Uterus (tissue), 4 donors: Measurements from ENCODE around the gene STAC. TPM values are rescaled to one million over a fixed set of nuclear protein-coding genes. Genes with fewer than 3 reads are reported as not detected.

Experiments used
- DNase-seq, 2 donors: peaks; one replicate each; pipeline ENCODE4 v3.0.0-alpha.2; 2019 to 2020
- H3K27ac ChIP-seq, 2 donors: fragments of 200-600 bp; sonication (generic); 1 replicate in 1 of 2; 2 replicates in 1 of 2; pipeline ENCODE4 v1.5.1; 2016 to 2018
- H3K27me3 ChIP-seq, 2 donors: fragments of 200-600 bp; sonication (generic); one replicate each; pipeline ENCODE4 v1.5.1; 2018 to 2019; ENCODE audit warnings: control low read depth in 1 of 2
- H3K36me3 ChIP-seq, 2 donors: fragments of 200-600 bp; sonication (generic); one replicate each; pipeline ENCODE4 v1.5.1; 2019; ENCODE audit warnings: control low read depth in 1 of 2
- H3K4me1 ChIP-seq, 2 donors: fragments of 200-600 bp; sonication (generic); one replicate each; pipeline ENCODE4 v1.5.1; 2018 to 2019; ENCODE audit warnings: control low read depth in 1 of 2
- H3K4me3 ChIP-seq, 2 donors: fragments of 200-600 bp; sonication (generic); 1 replicate in 1 of 2; 2 replicates in 1 of 2; pipeline ENCODE4 v1.5.1; 2018 to 2019; ENCODE audit warnings: mild to moderate bottlenecking in 1 of 2
- H3K9me3 ChIP-seq, 2 donors: fragments of 200-600 bp; sonication (generic); one replicate each; pipeline ENCODE4 v1.5.1; 2019; ENCODE audit warnings: control low read depth in 1 of 2
- CTCF ChIP-seq, 4 experiments: fragments of 200-600 bp in 2 of 4; fragments of 450-650 bp in 2 of 4; sonication (generic) in 2 of 4; IDR thresholded peaks; one replicate each; pipeline ENCODE4 v1.5.1; 2016 to 2019; ENCODE audit warnings: antibody characterized with exemption in 4 of 4, mild to moderate bottlenecking in 2 of 4, moderate library complexity in 1 of 4
- POLR2A ChIP-seq, 2 donors: fragments of 450-650 bp; IDR thresholded peaks; one replicate each; pipeline ENCODE4 v1.6.1; 2016; ENCODE audit warnings: antibody characterized with exemption in 2 of 2, mild to moderate bottlenecking in 1 of 2, moderate library complexity in 1 of 2
- intact Hi-C: fragments of 100-400 bp; cut with DNase I; formaldehyde crosslinking; loops from one replicate; pipeline ENCODE4 v1.15.1; 2023; ENCODE audit warnings: low total_unique reads
- total RNA-seq, 4 donors: library from RNA; depleted of rRNA in 3 of 4; stranded (reverse); fragments of >200 nt in 3 of 4; gene quantifications; one replicate each; pipeline versions ENCODE4 v1.1.0 to v1.2.4, GENCODE V29; 2014 to 2023
- donor health status: DM: yes; HTN: yes; CAD: no.

Gene STAC
- total RNA-seq, 4 donors from 2014 or later = under 0.01 to 3.3 (median 1.8) TPM

GRCh38 chr3:36482880-36483279 is 102.6 kb downstream of the STAC start:
- intact Hi-C loops = no loop called here
- DNase-seq = no peak
- no peaks in the 10 kb centered on the region for H3K4me1 ChIP-seq
- no peak overlapping the region for H3K27ac ChIP-seq
- no peak for TF ChIP-seq CTCF (IDR thresholded peaks at IDR 0.05)
- no peak for TF ChIP-seq POLR2A (IDR thresholded peaks at IDR 0.05)
- no peak overlapping the region for H3K4me3 ChIP-seq
- H3K9me3 ChIP-seq = no peaks in the 10 kb centered on the region
- H3K36me3 ChIP-seq = no peaks in the 10 kb centered on the region
- no peaks in the 10 kb centered on the region for H3K27me3 ChIP-seq

GRCh38 chr3:36483709-36484108 is 103.4 kb downstream of the STAC start:
- H3K9me3 ChIP-seq = no peaks in the 10 kb centered on the region

GRCh38 chr3:36484386-36484785 is 104.1 kb downstream of the STAC start:
- intact Hi-C loops = no loop called here
- Histone ChIP-seq H3K27ac (no peak overlapping the region), H3K36me3 (no peaks in the 10 kb centered on the region), H3K4me1 (no peaks in the 10 kb centered on the region), H3K27me3 (no peaks in the 10 kb centered on the region), H3K9me3 (no peaks in the 10 kb centered on the region), H3K4me3 (no peak overlapping the region)
- TF ChIP-seq CTCF (IDR thresholded peaks at IDR 0.05) (no peak), POLR2A (IDR thresholded peaks at IDR 0.05) (no peak)
- no peak for DNase-seq

More at GRCh38 chr3:36483709-36484108, 103.4 kb downstream of the STAC start:
- Histone ChIP-seq H3K36me3 (no peaks in the 10 kb centered on the region), H3K27ac (no peak overlapping the region), H3K4me1 (no peaks in the 10 kb centered on the region), H3K27me3 (no peaks in the 10 kb centered on the region), H3K4me3 (no peak overlapping the region)
- TF ChIP-seq POLR2A (IDR thresholded peaks at IDR 0.05) (no peak), CTCF (IDR thresholded peaks at IDR 0.05) (no peak)
- no peak for DNase-seq
- intact Hi-C loops = no loop called here

GRCh38 chr3:36486009-36486795 is 105.9 kb downstream of the STAC start:
- Histone ChIP-seq H3K4me1 (no peaks in the 10 kb centered on the region), H3K4me3 (no peak overlapping the region), H3K27ac (no peak overlapping the region), H3K27me3 (no peaks in the 10 kb centered on the region), H3K9me3 (no peaks in the 10 kb centered on the region), H3K36me3 (no peaks in the 10 kb centered on the region)
- intact Hi-C loops = no loop called here
- TF ChIP-seq POLR2A (IDR thresholded peaks at IDR 0.05) = no peak
- no peak for TF ChIP-seq CTCF (IDR thresholded peaks at IDR 0.05)
- no peak for DNase-seq

- H3K4me3 ChIP-seq = no peak overlapping the region
- no peaks in the 10 kb centered on the region for H3K9me3 ChIP-seq
- DNase-seq = no peak
- TF ChIP-seq POLR2A (IDR thresholded peaks at IDR 0.05) (no peak), CTCF (IDR thresholded peaks at IDR 0.05) (no peak)
- no peaks in the 10 kb centered on the region for H3K36me3 ChIP-seq
- intact Hi-C loops = no loop called here
- H3K27me3 ChIP-seq = no peaks in the 10 kb centered on the region
- no peak overlapping the region for H3K27ac ChIP-seq
- no peaks in the 10 kb centered on the region for H3K4me1 ChIP-seq
These were observed 107.3 kb downstream of the STAC start for GRCh38 chr3:36487616-36488015.
